GM12865 (cell line): ENCODE results near the gene BICRA.

Source experiments
- DNase-seq: peaks from one replicate; pipeline ENCODE4 v3.0.0; 2010; ENCODE audit warnings: low read depth
- H3K4me3 ChIP-seq: 2 replicates; pipeline ENCODE4 v1.5.1; 2011; ENCODE audit warnings: mild to moderate bottlenecking, low read depth, low read length, control low read depth
- TF ChIP-seq, protein P1 (sequence below): IDR thresholded peaks from 2 replicates; pipeline ENCODE4 v1.5.1; 2011; ENCODE audit warnings: low read length, control low read depth, low read depth, inconsistent platforms; ENCODE audit not compliant: insufficient read depth; ENCODE audit errors: missing control alignments

The BICRA gene

DNA sequence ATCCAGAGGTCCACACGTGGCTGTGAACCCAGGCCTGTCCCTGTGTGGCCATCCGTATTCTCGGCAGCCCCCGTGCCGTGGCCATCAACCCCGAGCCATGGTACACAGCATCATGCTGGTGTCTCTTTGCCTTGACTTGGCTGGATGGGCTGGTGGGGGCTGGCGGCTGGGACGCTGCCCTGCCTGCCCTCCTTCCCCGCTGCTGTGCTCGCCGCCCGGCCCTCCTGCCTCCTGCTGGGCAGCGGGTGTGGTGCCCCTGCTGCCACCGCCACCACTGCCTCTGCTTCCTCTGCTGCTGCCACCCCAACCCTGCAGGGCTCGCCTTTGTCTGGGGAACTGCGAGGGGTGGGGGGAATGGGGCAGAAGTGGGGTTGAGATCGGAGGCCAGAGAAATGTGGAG, 84.6 kb downstream of the BICRA start:
- TF ChIP-seq, protein P1, sequence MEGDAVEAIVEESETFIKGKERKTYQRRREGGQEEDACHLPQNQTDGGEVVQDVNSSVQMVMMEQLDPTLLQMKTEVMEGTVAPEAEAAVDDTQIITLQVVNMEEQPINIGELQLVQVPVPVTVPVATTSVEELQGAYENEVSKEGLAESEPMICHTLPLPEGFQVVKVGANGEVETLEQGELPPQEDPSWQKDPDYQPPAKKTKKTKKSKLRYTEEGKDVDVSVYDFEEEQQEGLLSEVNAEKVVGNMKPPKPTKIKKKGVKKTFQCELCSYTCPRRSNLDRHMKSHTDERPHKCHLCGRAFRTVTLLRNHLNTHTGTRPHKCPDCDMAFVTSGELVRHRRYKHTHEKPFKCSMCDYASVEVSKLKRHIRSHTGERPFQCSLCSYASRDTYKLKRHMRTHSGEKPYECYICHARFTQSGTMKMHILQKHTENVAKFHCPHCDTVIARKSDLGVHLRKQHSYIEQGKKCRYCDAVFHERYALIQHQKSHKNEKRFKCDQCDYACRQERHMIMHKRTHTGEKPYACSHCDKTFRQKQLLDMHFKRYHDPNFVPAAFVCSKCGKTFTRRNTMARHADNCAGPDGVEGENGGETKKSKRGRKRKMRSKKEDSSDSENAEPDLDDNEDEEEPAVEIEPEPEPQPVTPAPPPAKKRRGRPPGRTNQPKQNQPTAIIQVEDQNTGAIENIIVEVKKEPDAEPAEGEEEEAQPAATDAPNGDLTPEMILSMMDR = no peak
- H3K4me3 ChIP-seq = no peak overlapping the region
- DNase-seq = no peak

DNA sequence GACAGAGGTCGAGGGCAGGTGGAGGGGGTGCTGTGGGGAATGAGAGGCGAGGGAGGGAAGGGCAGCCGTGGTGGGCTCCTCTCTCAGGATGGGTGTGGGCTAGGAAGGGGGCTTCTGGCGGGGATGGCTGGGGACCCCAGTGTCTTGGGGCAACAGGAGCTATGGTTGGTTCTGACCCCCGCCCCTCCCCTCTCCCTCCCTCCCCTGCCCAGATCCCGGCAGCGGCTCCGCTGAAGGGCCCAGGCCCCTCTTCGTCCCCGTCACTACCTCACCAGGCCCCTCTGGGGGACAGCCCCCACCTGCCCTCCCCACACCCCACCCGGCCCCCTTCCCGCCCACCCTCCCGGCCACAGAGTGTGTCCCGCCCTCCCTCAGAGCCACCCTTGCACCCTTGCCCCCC, 85.0 kb downstream of the BICRA start:
- TF ChIP-seq, protein P1 = no peak
- DNase-seq = no peak

DNA sequence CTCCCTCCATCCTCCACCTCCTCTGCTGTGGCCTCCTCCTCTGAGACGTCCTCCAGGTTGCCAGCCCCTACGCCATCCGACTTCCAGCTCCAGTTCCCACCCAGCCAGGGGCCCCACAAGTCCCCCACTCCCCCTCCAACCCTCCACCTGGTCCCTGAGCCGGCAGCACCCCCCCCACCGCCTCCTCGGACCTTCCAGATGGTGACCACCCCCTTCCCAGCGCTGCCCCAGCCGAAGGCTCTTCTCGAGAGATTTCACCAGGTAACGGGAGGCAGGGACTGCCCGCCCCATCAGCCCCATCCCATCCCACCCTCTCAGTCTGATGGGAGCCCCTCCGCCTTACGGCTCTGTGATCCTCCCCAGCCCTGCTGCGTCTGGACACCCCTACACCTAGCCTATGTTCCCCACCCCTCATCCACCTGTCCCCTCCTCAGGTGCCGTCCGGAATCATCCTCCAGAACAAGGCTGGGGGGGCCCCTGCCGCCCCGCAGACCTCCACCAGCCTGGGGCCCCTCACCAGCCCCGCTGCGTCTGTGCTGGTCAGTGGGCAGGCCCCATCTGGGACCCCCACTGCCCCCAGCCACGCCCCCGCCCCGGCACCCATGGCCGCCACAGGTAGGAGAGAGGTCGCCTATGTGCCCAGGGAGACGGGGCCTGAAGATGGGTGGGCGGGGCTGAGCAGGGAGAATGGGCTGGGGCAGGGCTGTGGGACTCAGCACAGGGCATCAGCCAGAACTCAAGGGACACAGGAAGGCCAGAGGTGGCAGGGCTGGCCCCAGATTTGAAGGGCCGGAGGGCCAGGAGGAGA, 85.7 kb downstream of the BICRA start:
- no peak for DNase-seq
- TF ChIP-seq, protein P1 = no peak
- no peak overlapping the region for H3K4me3 ChIP-seq

More for the DNA sequence above, 85.0 kb downstream of the BICRA start:
- no peak overlapping the region for H3K4me3 ChIP-seq

DNA sequence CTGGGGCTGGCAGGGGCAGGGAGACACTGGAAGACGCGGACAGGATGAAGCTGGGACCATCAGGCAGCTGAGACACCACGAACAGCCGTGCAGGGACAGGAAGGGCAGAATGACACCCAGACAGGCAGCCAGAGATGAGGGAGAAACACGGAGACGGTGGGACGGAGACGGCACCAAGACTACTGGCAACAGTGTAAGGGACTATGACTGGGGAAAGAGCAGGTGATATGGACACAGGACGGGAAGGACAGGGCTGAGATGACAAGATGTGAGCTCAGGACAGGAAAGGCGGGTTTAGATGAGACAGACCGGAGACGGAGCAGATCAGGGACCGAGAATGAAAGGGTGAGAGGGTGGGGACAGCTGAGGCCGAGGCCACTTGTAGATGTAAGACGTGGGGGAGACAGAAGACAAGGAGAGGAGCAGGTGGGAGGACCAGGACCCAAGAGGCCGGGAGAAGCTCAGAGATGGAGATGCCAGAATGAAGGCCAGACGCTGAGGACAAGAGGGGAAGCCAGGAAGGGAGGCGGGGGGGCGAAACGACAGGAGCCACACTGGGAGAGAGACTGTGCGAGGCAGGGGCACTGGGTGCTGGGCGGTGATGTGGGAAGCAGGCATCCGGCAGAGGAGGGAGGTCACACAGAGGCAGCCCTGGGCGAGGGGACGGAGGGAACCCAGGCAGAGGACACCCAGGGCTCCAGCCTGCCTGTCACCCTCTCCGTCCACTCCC, 86.8 kb downstream of the BICRA start:
- TF ChIP-seq, protein P1 = no peak
- H3K4me3 ChIP-seq = no peak overlapping the region
- DNase-seq = no peak

DNA sequence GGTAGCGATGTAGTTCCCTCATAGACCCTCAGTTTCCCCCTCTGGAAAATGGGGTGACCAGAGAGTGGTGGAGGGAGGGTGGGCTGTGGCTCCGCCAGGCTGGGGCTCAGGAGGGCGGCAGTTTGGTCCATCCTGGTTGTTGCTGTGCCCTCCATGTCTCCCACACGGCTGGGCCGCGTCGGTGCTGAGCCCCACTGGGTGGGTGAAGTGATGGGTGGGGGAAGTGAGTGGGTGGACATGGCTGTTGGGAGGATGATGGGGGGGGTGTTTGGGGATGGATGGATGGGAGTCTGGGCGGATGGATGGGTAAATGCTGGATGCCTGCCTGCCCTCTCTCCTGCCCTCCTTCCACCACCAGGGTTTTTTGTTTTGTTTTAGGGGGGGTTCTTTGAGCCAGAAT, 87.7 kb downstream of the BICRA start:
- H3K4me3 ChIP-seq = no peak overlapping the region
- TF ChIP-seq, protein P1 = no peak
- no peak for DNase-seq

DNA sequence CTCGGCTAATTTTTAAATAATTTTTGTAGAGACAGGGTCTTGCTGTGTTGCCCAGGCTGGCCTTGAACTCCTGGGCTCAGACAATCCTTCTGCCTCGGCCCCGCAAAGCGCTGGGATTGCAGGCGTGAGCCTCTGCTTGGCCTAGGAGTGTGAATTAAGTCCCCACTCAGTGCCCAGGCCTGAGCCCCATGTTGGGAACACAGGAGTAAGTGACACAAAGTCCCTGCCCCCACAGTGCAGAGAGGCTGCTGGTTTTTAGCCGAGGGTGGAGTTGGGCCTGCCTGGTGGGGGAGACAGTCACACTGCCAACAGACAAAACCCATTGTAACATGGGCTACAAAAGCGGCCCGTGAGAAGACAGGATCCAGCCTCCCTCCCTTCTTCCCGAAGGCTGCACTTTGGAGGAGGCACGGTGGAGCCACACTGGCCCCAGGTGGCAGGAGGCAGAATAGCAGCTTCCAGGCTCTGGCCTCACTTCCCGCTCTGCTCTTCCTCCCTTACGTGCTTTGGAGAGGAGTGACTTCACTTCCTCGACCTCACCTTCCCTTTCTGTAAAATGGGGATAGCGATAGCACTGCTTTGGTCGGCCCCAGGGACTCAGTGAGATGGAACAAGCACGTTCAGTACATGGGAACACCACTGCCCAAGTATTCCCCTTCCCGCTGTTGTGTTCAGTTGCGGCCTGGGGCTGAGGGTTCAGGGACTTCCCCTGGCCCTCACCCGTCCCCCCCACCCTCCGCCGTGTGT, 89.1 kb downstream of the BICRA start:
- H3K4me3 ChIP-seq = no peak overlapping the region
- TF ChIP-seq, protein P1 = peak; percentile 100
- DNase-seq = peak; percentile 83
